ENCODE data around the gene CERS1.

DNA sequence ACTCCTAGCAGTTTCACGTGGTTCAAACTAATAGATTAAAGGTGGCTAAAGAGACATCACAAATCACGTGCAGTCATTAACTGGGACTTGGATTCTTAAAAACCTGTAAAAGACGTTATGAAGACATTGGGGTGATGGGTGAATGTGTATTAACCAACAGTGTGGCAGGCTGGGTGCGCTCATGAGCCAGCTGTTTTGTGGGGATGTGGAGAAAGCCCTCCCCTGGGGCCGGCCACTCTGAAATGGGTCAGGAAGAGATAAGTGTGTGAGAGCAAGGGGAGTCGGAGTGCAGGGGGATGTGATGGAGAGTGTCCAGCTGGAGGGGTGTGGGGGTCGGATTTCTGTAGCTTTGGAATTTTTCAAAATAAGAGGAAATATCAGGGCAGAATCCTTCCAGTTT is 53.8 kb downstream of the CERS1 start:
- TF ChIP-seq, protein P1, sequence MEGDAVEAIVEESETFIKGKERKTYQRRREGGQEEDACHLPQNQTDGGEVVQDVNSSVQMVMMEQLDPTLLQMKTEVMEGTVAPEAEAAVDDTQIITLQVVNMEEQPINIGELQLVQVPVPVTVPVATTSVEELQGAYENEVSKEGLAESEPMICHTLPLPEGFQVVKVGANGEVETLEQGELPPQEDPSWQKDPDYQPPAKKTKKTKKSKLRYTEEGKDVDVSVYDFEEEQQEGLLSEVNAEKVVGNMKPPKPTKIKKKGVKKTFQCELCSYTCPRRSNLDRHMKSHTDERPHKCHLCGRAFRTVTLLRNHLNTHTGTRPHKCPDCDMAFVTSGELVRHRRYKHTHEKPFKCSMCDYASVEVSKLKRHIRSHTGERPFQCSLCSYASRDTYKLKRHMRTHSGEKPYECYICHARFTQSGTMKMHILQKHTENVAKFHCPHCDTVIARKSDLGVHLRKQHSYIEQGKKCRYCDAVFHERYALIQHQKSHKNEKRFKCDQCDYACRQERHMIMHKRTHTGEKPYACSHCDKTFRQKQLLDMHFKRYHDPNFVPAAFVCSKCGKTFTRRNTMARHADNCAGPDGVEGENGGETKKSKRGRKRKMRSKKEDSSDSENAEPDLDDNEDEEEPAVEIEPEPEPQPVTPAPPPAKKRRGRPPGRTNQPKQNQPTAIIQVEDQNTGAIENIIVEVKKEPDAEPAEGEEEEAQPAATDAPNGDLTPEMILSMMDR (IDR thresholded peaks at IDR 0.05): no peak
- no peak for TF ChIP-seq POLR2A (IDR thresholded peaks at IDR 0.05)
